GM19025 (cell line): Measurements from ENCODE around the gene ABLIM3.

Experiments used
- ATAC-seq: cut with Tn5 transposase; IDR thresholded peaks from one replicate; pipeline ENCODE4 v1.9.1; 2021; ENCODE audit warnings: mild to moderate bottlenecking, low read depth, moderate library complexity; ENCODE audit not compliant: unreplicated experiment

Gene ABLIM3

GRCh38 chr5:149154650-149155049 lies 13.4 kb downstream of the ABLIM3 start:
- ATAC-seq = no peak

- no peak for ATAC-seq
These were observed 15.3 kb downstream of the ABLIM3 start for GRCh38 chr5:149156435-149157083.

- no peak for ATAC-seq
These were observed 16.0 kb downstream of the ABLIM3 start for GRCh38 chr5:149157330-149157729.

DNA sequence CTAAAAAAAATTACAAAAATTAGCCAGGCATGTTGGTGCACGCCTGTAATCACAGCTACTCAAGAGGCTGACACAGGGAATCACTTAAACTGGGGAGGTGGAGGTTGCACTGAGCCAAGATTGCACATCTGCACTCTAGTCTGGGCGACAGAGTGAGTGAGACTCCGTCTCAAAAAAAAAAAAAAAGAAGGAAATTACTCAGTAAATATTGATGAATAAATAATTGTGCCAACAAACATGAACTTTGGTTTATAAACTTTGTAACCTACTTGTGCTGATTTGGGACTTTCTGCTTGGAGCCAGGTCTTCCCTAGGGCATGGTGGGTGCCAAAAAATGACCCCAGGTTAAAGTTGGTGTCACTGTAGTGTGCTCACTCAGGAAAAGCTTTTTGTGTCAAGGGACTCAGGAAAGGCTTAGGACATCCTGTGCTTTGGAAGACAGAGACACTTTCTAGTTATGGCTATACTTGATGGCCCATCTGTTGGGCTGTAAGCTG lies 19.0 kb downstream of the ABLIM3 start:
- no peak for ATAC-seq

GRCh38 chr5:149161026-149161687 lies 19.9 kb downstream of the ABLIM3 start:
- no peak for ATAC-seq

DNA sequence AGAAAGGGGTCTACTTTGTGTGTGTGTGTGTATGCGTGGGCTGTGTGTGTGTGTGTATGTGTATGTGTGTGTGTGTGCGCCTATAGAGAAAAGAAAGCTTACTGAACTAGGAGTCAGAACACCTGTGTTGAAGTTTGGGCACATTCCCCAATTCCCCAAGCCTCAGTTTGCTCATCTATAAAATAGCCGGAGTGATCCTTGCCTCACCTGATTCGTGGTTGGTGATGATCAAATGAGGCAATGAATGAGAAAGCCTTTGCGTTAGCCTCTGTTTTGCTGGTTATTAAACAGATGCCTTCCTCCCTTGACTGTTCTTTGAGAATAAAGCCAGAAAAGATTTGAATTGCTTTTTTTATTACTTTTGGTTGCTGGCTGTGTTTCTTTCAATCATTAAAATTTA lies 20.6 kb downstream of the ABLIM3 start:
- no peak for ATAC-seq

- ATAC-seq = peak; percentile 88
These were observed 21.2 kb downstream of the ABLIM3 start for GRCh38 chr5:149162401-149163084.

DNA sequence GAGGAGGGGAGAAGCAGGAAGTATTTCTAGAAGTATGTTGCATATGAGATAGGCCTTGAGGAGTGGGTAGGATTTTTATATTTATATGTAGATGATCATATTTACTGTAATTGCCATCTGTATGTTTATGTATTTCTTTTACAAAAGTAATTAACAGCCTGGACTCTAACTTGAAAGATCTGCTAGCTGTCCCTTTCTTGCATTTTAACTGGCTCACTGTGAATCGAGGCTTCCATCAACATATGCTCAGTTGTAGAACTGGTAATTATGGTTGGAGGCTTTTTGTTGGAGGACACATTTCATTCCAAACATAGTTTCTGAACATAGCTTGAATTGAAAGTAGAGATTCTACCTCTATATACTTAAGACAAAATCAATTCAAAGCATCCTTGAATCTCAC lies 23.4 kb downstream of the ABLIM3 start:
- no peak for ATAC-seq

- ATAC-seq = no peak
These were observed 24.8 kb downstream of the ABLIM3 start for GRCh38 chr5:149166128-149166527.

DNA sequence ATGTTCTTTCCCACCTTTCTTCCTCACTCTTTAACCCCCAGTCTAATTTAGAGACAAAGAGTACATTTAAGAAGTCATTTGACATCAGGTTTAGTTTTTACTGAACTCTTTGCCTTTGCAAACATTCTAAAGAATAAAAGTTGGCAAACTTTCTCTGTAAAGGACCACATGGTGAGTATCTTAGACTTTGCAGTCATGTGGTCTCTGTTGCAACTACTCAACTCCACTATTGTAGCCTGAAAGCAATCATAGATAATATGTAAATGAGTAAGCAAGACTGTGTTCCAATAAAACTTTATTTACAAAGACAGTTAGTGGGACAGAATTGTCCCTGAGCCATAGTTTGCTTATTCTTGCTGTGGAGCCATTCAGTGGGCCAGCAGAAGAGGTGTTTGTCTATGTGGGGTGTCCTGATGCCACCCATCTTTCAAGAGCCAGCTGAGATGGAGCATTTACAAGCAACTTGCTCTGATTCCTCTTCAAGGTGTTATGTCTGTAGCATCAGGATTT lies 25.4 kb downstream of the ABLIM3 start:
- no peak for ATAC-seq

GRCh38 chr5:149168276-149168906 lies 27.1 kb downstream of the ABLIM3 start:
- ATAC-seq = no peak

GRCh38 chr5:149170299-149170698 lies 29.0 kb downstream of the ABLIM3 start:
- ATAC-seq = no peak

DNA sequence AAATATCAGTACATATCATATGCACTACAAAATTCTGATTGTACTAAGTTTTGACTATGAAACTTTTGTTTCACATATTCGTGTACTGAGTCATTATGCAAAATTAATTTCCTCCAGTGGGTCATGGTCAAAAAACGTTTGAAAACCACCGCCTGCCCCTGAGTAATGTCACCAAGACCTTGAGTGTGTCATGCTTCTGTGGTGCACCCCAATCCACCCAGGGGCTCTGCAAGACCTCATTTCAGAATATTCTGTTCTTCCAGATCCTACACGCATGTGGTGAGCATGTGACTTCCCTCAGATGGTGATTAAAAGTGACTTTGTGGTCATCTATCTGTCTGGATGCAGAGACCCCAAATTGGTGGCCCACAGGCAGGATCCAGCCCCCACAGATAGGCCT lies 31.0 kb downstream of the ABLIM3 start:
- peak; percentile 87 for ATAC-seq

- ATAC-seq = no peak
These were observed 31.6 kb downstream of the ABLIM3 start for GRCh38 chr5:149172709-149173505.

- no peak for ATAC-seq
These were observed 33.5 kb downstream of the ABLIM3 start for GRCh38 chr5:149174847-149175234.

DNA sequence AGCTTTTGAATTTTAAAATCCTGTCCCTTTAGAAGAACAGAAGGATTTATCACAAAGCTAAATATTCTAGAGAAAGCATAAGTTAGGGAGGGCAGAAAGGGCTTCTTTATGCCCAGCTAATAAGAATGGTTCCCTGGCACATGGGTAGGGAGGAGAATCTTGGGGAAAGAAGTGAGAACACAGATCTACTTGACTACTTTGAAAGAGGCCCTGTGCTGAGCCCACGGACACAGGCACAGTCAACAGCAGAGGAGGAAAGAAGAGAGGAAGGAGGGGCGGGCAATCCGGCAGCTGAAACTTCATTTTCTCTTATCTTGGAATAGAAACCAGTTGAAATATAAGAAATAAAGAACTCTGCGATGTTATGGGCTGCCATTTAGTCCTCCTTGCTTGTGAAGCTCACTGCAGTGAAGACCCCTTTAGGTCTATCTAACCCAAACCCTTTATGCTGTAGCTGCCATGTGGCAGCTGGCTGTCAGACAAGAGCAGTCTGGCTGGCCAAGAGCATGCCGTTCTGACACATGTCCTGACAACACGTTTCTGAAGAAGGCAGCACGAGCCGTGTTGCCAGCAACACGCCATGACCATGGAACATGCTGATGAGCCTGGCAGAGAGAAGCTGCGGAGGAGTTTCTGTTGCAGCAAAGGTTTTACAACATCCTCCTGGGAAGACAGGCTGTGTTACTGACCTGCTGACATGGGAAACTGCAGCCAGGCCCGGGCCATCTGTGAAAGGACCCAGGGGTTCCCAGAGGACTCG lies 34.2 kb downstream of the ABLIM3 start:
- ATAC-seq = no peak

DNA sequence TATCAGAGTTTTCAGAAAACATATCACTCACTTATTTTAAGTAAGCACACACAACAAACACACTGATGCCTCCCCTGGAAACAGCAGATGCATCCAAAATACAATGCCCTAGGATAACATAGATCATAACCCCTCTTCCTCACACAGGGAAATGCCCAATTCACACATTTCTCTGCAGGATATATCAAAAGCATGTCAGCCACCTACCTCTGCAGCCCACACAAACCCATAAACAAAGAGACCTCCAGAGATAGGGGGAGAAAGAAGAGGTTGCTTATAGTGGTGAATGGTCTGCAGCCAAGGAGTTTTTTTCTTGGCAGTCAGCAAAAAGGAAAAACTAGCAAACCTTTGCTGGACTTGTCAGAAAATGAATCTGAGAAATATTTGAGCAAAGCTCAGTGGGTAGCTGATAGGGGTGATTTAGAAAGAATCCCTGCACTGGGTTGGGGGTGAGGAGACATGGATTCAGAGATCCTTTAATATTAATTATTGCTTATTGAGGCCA lies 36.1 kb downstream of the ABLIM3 start:
- ATAC-seq = no peak

DNA sequence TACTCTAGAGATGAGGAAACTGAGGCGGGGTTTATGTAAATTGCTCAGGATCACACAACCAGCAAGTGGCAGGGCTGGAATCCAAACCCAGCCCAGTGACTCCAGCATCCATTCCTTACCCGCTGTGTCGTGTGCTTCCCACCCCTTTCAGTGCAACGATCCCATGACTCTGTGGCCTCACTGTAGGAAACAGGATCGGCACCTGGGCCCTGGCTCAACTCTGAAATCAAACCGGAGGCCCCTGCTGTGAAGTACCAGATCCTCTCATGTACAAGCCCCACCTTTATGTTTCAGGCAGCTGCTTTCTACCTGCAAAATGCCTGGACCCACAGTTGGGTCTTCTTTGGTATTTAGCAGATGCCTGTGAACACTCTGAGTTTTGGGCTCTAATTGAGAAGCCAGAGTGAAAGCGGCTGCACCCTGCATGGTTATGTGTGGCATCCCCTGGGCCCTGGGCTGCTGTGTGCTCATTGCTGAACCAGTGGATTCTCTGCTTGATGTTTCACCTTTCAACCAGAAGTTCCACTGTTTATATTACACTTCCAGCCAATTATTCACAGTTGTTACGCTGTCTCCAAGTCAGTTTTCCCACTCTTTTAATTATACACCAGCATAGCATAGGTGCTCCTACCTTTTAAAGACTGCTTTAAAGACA lies 36.7 kb downstream of the ABLIM3 start:
- ATAC-seq = no peak

GRCh38 chr5:149181732-149182131 lies 40.4 kb downstream of the ABLIM3 start:
- no peak for ATAC-seq
